ENCODE data around the gene PLPP4. TPM values are rescaled to one million over a fixed set of nuclear protein-coding genes. Genes with fewer than 3 reads are reported as not detected.

PLPP4 gene
- total RNA-seq, 2 experiments from 2014 or later: not detected

GRCh38 chr10:120466006-120466405 lies 9.0 kb downstream of the PLPP4 start:
- CTCF ChIA-PET: no interaction called here

DNA sequence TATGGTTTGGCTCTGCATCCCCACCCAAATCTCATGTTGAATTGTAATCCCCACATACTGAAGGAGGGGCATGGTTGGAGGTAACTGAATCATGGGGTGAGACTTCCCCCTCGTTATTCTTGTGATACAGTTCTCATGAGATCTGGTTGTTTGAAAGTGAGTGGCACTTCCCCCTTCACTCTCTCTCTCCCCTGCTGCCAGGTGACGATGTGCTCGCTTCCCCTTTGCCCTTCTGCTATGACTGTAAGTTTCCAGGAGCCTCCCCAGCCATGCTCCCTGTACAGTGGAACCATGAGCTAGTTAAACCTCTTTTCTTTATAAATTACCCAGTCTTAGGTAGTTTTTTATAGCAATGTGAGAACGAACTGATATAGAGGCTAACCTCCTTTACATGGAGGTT lies 16.6 kb downstream of the PLPP4 start:
- intact Hi-C loops (cut with DNase I, micrococcal nuclease): no loop called here
- ATAC-seq (ENCODE audit: poor library complexity) (no peak), DNase-seq (no peak)
- Mint-ChIP-seq H3K9me3 (no peaks in the 10 kb centered on the region), H3K27me3 (peaks cover 5% of the 10 kb centered on the region), H3K4me1 (ENCODE audit: low read depth) (no peaks in the 10 kb centered on the region), H3K36me3 (ENCODE audit: low read depth) (no peaks in the 10 kb centered on the region), H3K27ac (no peak overlapping the region), H3K4me3 (no peak overlapping the region)
- CTCF ChIA-PET: no interaction called here
- no peak overlapping the region for H3K4me3 ChIP-seq (ENCODE audit: low read length)
- POLR2A ChIA-PET: no interaction called here
- no peak overlapping the region for H3K27ac ChIP-seq (ENCODE audit: low read depth in 1 of 2, low read length in 2 of 2)
- no peaks in the 10 kb centered on the region for H3K36me3 ChIP-seq (ENCODE audit: insufficient read depth, low read length)
- H3K9me3 ChIP-seq (ENCODE audit: control insufficient read depth in 1 of 2, insufficient read depth in 1 of 2, low read length in 2 of 2): peaks cover 0 to 5% of the 10 kb centered on the region in 2 experiments
- no peak for TF ChIP-seq CTCF (IDR thresholded peaks at IDR 0.05)
- H3K27me3 ChIP-seq (ENCODE audit: control insufficient read depth in 1 of 2, insufficient read depth in 2 of 2, low read length in 2 of 2): peaks cover 0 to 3% of the 10 kb centered on the region in 2 experiments
- no peaks in the 10 kb centered on the region for H3K4me1 ChIP-seq (ENCODE audit: insufficient read depth, low read length)

More at GRCh38 chr10:120466006-120466405, 9.0 kb downstream of the PLPP4 start:
- Mint-ChIP-seq H3K4me3 (no peak overlapping the region), H3K4me1 (ENCODE audit: low read depth) (no peaks in the 10 kb centered on the region), H3K36me3 (ENCODE audit: low read depth) (no peaks in the 10 kb centered on the region), H3K27me3 (peaks cover 5% of the 10 kb centered on the region), H3K9me3 (no peaks in the 10 kb centered on the region), H3K27ac (no peak overlapping the region)
- Histone ChIP-seq H3K27me3 (ENCODE audit: control insufficient read depth in 1 of 2, insufficient read depth in 2 of 2, low read length in 2 of 2) (no peaks in the 10 kb centered on the region), H3K4me3 (ENCODE audit: low read length) (no peak overlapping the region), H3K4me1 (ENCODE audit: insufficient read depth, low read length) (no peaks in the 10 kb centered on the region), H3K9me3 (ENCODE audit: control insufficient read depth in 1 of 2, insufficient read depth in 1 of 2, low read length in 2 of 2) (no peaks in the 10 kb centered on the region), H3K36me3 (ENCODE audit: insufficient read depth, low read length) (no peaks in the 10 kb centered on the region), H3K27ac (ENCODE audit: low read depth in 1 of 2, low read length in 2 of 2) (no peak overlapping the region)
- POLR2A ChIA-PET: no interaction called here
- TF ChIP-seq CTCF (IDR thresholded peaks at IDR 0.05): no peak
- intact Hi-C loops (cut with DNase I, micrococcal nuclease): no loop called here
- ATAC-seq (ENCODE audit: poor library complexity) (no peak), DNase-seq (no peak)

DNA sequence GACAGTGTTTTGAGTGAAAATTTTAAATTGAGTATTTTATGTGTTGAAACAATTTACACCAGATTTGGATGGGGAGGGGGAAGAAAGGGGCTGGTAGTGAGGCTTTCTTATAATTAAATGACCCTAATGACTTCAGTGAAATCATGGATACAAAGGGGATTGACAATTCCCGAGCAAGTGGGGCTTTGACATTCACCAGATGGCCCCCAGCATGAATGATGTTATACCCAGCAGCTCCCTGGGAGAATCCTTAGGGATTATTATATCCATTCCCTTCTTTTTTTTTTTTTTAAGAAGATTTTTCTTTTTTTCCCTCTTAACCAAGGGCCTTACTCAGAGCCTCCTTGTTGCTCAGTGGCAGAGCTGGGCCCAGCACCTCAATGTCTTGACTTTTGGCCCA lies 17.9 kb downstream of the PLPP4 start:
- Mint-ChIP-seq H3K4me1 (ENCODE audit: low read depth) (no peaks in the 10 kb centered on the region), H3K9me3 (no peaks in the 10 kb centered on the region), H3K36me3 (ENCODE audit: low read depth) (no peaks in the 10 kb centered on the region), H3K4me3 (no peak overlapping the region), H3K27ac (no peak overlapping the region), H3K27me3 (peaks cover 5% of the 10 kb centered on the region)
- DNase-seq: no peak
- Histone ChIP-seq H3K4me1 (ENCODE audit: insufficient read depth, low read length) (no peaks in the 10 kb centered on the region), H3K4me3 (ENCODE audit: low read length) (no peak overlapping the region), H3K36me3 (ENCODE audit: insufficient read depth, low read length) (no peaks in the 10 kb centered on the region), H3K27ac (ENCODE audit: low read depth in 1 of 2, low read length in 2 of 2) (no peak overlapping the region), H3K9me3 (ENCODE audit: control insufficient read depth in 1 of 2, insufficient read depth in 1 of 2, low read length in 2 of 2) (peaks cover 0 to 5% of the 10 kb centered on the region in 2 experiments), H3K27me3 (ENCODE audit: control insufficient read depth in 1 of 2, insufficient read depth in 2 of 2, low read length in 2 of 2) (peaks cover 0 to 3% of the 10 kb centered on the region in 2 experiments)
- intact Hi-C loops (cut with DNase I, micrococcal nuclease): no loop called here
- TF ChIP-seq CTCF (IDR thresholded peaks at IDR 0.05): no peak
- POLR2A ChIA-PET: no interaction called here
- ATAC-seq (ENCODE audit: poor library complexity): no peak
- CTCF ChIA-PET: no interaction called here

All from CD4-positive, alpha-beta T cell (primary cell).